Keratinocyte (primary cell): ENCODE data around the gene GMEB2. TPM values are rescaled to one million over a fixed set of nuclear protein-coding genes. Genes with fewer than 3 reads are reported as not detected.

Source experiments
- DNase-seq: peaks from one replicate; pipeline ENCODE4 v3.0.0-alpha.2; 2011; ENCODE audit warnings: low read depth, missing footprints, low spot score
- FAIRE-seq: peaks from 2 replicates; lab custom pipeline; 2011; peaks lifted over from hg19 to GRCh38; lab: Jason Lieb, UNC
- H2AFZ ChIP-seq: 2 replicates; pipeline ENCODE4 v1.6.0; 2012; ENCODE audit warnings: low read length, control low read depth, inconsistent platforms; ENCODE audit not compliant: control insufficient read depth
- H3K27ac ChIP-seq: 2 replicates; pipeline ENCODE4 v1.5.1; 2011; ENCODE audit warnings: low read length; ENCODE audit not compliant: control insufficient read depth, insufficient read depth
- H3K27me3 ChIP-seq: 3 replicates; pipeline ENCODE4 v1.6.0; 2011; ENCODE audit warnings: low read length; ENCODE audit not compliant: control insufficient read depth, insufficient read depth; ENCODE audit errors: extremely low read depth
- H3K36me3 ChIP-seq, 2 experiments: 2 replicates in 1 of 2; 3 replicates in 1 of 2; pipeline ENCODE4 v1.5.1; 2011; ENCODE audit warnings: low read length in 2 of 2, mild to moderate bottlenecking in 1 of 2; ENCODE audit not compliant: control insufficient read depth in 2 of 2, insufficient read depth in 2 of 2; ENCODE audit errors: extremely low read depth in 1 of 2
- H3K4me1 ChIP-seq: 3 replicates; pipeline ENCODE4 v1.5.1; 2011; ENCODE audit warnings: low read length; ENCODE audit not compliant: control insufficient read depth, insufficient read depth; ENCODE audit errors: extremely low read depth
- H3K4me2 ChIP-seq: 3 replicates; pipeline ENCODE4 v1.6.0; 2011; ENCODE audit warnings: low read depth, low read length; ENCODE audit not compliant: control insufficient read depth, insufficient read depth; ENCODE audit errors: extremely low read depth
- H3K4me3 ChIP-seq, 3 experiments: fragments of 200-600 bp in 1 of 3; sonication (generic) in 1 of 3; 2 replicates in 2 of 3; 3 replicates in 1 of 3; pipeline ENCODE4 v1.5.1; 2011 to 2016; ENCODE audit warnings: low read length in 3 of 3, mild to moderate bottlenecking in 3 of 3, control low read depth in 2 of 3, inconsistent platforms in 1 of 3, low read depth in 1 of 3, mixed read lengths in 1 of 3, mixed run types in 1 of 3, moderate library complexity in 1 of 3; ENCODE audit not compliant: control insufficient read depth in 2 of 3, insufficient read depth in 2 of 3; ENCODE audit errors: extremely low read depth in 1 of 3
- H3K79me2 ChIP-seq: 2 replicates; pipeline ENCODE4 v1.6.0; 2012; ENCODE audit warnings: low read length; ENCODE audit not compliant: control insufficient read depth, insufficient read depth
- H3K9ac ChIP-seq: 3 replicates; pipeline ENCODE4 v1.6.0; 2011; ENCODE audit warnings: low read length; ENCODE audit not compliant: control insufficient read depth, insufficient read depth; ENCODE audit errors: extremely low read depth
- H3K9me1 ChIP-seq: 3 replicates; pipeline ENCODE4 v1.6.0; 2011; ENCODE audit warnings: low read length; ENCODE audit not compliant: control insufficient read depth, insufficient read depth; ENCODE audit errors: extremely low read depth
- H3K9me3 ChIP-seq: 2 replicates; pipeline ENCODE4 v1.5.1; 2012; ENCODE audit warnings: low read depth, low read length; ENCODE audit not compliant: control insufficient read depth
- H4K20me1 ChIP-seq: 3 replicates; pipeline ENCODE4 v1.6.0; 2011; ENCODE audit warnings: low read length; ENCODE audit not compliant: control insufficient read depth, insufficient read depth; ENCODE audit errors: extremely low read depth
- CTCF ChIP-seq, 3 experiments: IDR thresholded peaks in 1 of 3; conservative IDR thresholded peaks in 1 of 3; optimal IDR thresholded peaks in 1 of 3; 2 replicates in 2 of 3; 3 replicates in 1 of 3; pipeline versions ENCODE3 to v1.5.1; 2011; ENCODE audit warnings: low read length in 3 of 3, mild to moderate bottlenecking in 3 of 3, moderate library complexity in 2 of 3, control low read depth in 1 of 3, inconsistent platforms in 1 of 3; ENCODE audit not compliant: insufficient read depth in 2 of 3; ENCODE audit errors: extremely low read depth in 1 of 3
- EZH2 ChIP-seq: IDR thresholded peaks from one replicate; pipeline ENCODE4 v1.6.1; 2012; ENCODE audit warnings: inconsistent platforms, mild to moderate bottlenecking, low read length, moderate library complexity
- dilution Hi-C: fragments of 300-500 bp; cut with MboI; formaldehyde crosslinking; loops from one replicate; pipeline ENCODE4 v1.7.0; 2020; ENCODE audit warnings: low sequenced_read_pairs; ENCODE audit not compliant: extremely low pct_ligation_motif_present
- polyA plus RNA-seq, 5 experiments: library from polyadenylated mRNA; depleted of rRNA in 3 of 5; stranded (reverse) in 3 of 5; stranded (forward) in 1 of 5; unstranded in 1 of 5; fragments of >200 nt; gene quantifications; 1 replicate in 1 of 5; 2 replicates in 3 of 5; 3 replicates in 1 of 5; pipeline versions ENCODE4 v1.2.1 to v1.2.3, GENCODE V29; 2011 to 2012; ENCODE audit warnings: missing spikeins in 2 of 5, low read depth in 1 of 5, low replicate concordance in 1 of 5

The GMEB2 gene
- polyA plus RNA-seq, 1 donor (not counting 4 experiments of a cell fraction or from before 2014, with no cell fraction given) = 5.1 TPM

DNA sequence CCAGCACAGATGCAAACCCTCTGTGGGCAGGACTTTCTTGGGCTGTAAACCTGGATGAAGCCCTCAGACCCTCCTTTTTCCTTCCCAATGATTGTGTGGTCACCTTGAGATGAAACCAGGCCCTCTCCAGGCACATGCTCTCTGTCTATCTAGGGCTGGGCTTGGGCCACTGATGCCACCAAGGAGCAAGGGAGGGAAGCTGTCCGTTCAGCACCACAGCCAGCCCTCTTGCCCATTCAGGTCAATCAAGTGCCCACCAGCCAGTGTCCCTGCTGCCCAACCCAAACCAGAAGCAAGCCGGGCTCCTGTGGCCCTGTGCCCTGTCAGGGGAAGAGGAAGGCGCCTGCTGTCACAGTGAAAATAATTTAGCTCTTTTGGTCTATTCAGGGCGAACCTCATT, 18.3 kb upstream of the GMEB2 start:
- dilution Hi-C loops = no loop called here
- FAIRE-seq = no peak
- H3K9me3 ChIP-seq = no peaks in the 10 kb centered on the region

DNA sequence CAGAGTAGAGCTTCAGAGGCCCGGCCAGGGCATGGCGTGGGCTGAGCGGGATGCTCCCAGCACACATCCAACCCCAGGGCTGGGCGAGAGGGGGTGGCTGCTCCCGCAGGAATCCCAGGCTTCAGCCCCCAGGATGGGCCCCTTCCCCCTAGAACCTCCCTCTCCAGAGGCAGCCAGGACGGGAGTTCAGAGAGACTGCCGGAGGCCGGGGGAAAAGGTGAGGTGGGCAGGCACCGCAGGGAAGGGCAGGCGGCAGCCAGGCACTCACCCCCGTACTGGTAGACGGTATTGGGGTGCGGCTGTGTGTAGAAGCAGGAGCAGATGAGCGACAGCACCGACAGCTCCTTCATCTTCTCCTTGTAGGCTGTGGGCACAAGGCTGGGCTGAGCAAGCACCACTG, 17.0 kb upstream of the GMEB2 start:
- Histone ChIP-seq H3K4me3 (no peak overlapping the region), H3K4me1 (peaks cover 6% of the 10 kb centered on the region), H3K4me2 (no peak overlapping the region), H3K36me3 (no peaks in the 10 kb centered on the region), H4K20me1 (no peaks in the 10 kb centered on the region), H3K27ac (no peak overlapping the region), H2AFZ (no peak overlapping the region), H3K79me2 (no peaks in the 10 kb centered on the region), H3K9ac (no peak overlapping the region), H3K9me3 (no peaks in the 10 kb centered on the region), H3K27me3 (no peaks in the 10 kb centered on the region), H3K9me1 (no peaks in the 10 kb centered on the region)
- FAIRE-seq (no peak), DNase-seq (no peak)
- no peak for TF ChIP-seq CTCF (optimal IDR thresholded peaks at IDR 0.05 in 1 of 3, IDR thresholded peaks at IDR 0.05 in 1 of 3, conservative IDR thresholded peaks at IDR 0.05 in 1 of 3; ENCODE audit: extremely low read depth in 1 of 3, insufficient read depth in 2 of 3, low read length in 3 of 3)
- no peak for TF ChIP-seq EZH2
- dilution Hi-C loops = no loop called here

More for the DNA sequence above, 18.3 kb upstream of the GMEB2 start:
- Histone ChIP-seq H3K4me1 (peaks cover 6% of the 10 kb centered on the region), H3K4me3 (no peak overlapping the region), H3K4me2 (no peak overlapping the region), H3K79me2 (no peaks in the 10 kb centered on the region), H3K27me3 (no peaks in the 10 kb centered on the region), H3K9me1 (no peaks in the 10 kb centered on the region), H3K36me3 (no peaks in the 10 kb centered on the region), H3K27ac (no peak overlapping the region), H3K9ac (no peak overlapping the region), H2AFZ (no peak overlapping the region), H4K20me1 (no peaks in the 10 kb centered on the region)
- no peak for DNase-seq
- TF ChIP-seq EZH2 (no peak), CTCF (optimal IDR thresholded peaks at IDR 0.05 in 1 of 3, IDR thresholded peaks at IDR 0.05 in 1 of 3, conservative IDR thresholded peaks at IDR 0.05 in 1 of 3; ENCODE audit: extremely low read depth in 1 of 3, insufficient read depth in 2 of 3, low read length in 3 of 3) (no peak)
